Lower leg skin (tissue), 4 donors: ENCODE data around the gene MNT. TPM values are rescaled to one million over a fixed set of nuclear protein-coding genes. Genes with fewer than 3 reads are reported as not detected.

Experiments used
- DNase-seq, 2 donors: peaks; one replicate each; pipeline ENCODE4 v3.0.0-alpha.2; 2019; ENCODE audit warnings: low spot score in 2 of 2
- H3K4me3 ChIP-seq: fragments of 200-600 bp; sonication (generic); 2 replicates; pipeline ENCODE4 v1.5.1; 2017; ENCODE audit warnings: mild to moderate bottlenecking, low read depth; ENCODE audit not compliant: poor library complexity, severe bottlenecking
- CTCF ChIP-seq, 3 donors: fragments of 450-650 bp; IDR thresholded peaks; one replicate each; pipeline ENCODE4 v1.5.1; 2016; ENCODE audit warnings: antibody characterized with exemption in 3 of 3, mild to moderate bottlenecking in 3 of 3, moderate library complexity in 2 of 3
- POLR2A ChIP-seq, 2 donors: fragments of 450-650 bp; IDR thresholded peaks; one replicate each; pipeline ENCODE4 v1.6.1; 2016 to 2017; ENCODE audit warnings: antibody characterized with exemption in 2 of 2, mild to moderate bottlenecking in 1 of 2, moderate library complexity in 1 of 2
- WGBS, 2 donors: methylation state at CpG; one replicate each; pipeline ENCODE4 v1.1.5; 2018; 5-methylcytosine and 5-hydroxymethylcytosine counted together
- intact Hi-C: fragments of 100-400 bp; cut with DNase I; formaldehyde crosslinking; loops from one replicate; pipeline ENCODE4 v1.15.0; 2023; ENCODE audit warnings: low total_unique reads
- total RNA-seq, 4 donors: library from RNA; depleted of rRNA; stranded (reverse); fragments of >200 nt; gene quantifications; one replicate each; pipeline ENCODE4 v1.1.0, GENCODE V29; 2016

The MNT gene
- total RNA-seq, 4 donors from 2014 or later: 10.3 to 28.6 (median 15.4) TPM

GRCh38 chr17:2393954-2394749 lies 6.7 kb downstream of the MNT start:
- intact Hi-C loops: no loop called here
- DNase-seq: peak in 1 of 2 donors; percentile 89
- 22 to 32% methylated on average over 23 to 52 of the region's 53 CpGs for WGBS, 2 donors
- TF ChIP-seq POLR2A (IDR thresholded peaks at IDR 0.05) (no peak), CTCF (IDR thresholded peaks at IDR 0.05) (no peak)
- H3K4me3 ChIP-seq: no peak overlapping the region

GRCh38 chr17:2393174-2393953 lies 7.5 kb downstream of the MNT start:
- peak overlapping the region; percentile 52 for H3K4me3 ChIP-seq
- intact Hi-C loops: no loop called here
- 0% methylated on average over 32 to 43 of the region's 99 CpGs for WGBS, 2 donors
- DNase-seq: peak; percentile 76 to 97
- TF ChIP-seq POLR2A (IDR thresholded peaks at IDR 0.05): no peak
- no peak for TF ChIP-seq CTCF (IDR thresholded peaks at IDR 0.05)

- intact Hi-C loops: no loop called here
- TF ChIP-seq CTCF (IDR thresholded peaks at IDR 0.05): no peak
- peak in 1 of 2 donors; percentile 18 for TF ChIP-seq POLR2A (IDR thresholded peaks at IDR 0.05)
- 0 to 3% methylated on average over 17 to 72 of the region's 83 CpGs for WGBS, 2 donors
- peak overlapping the region; percentile 52 for H3K4me3 ChIP-seq
- DNase-seq: peak; percentile 91 to 99
Observed at GRCh38 chr17:2392252-2393173, 8.3 kb downstream of the MNT start.

- H3K4me3 ChIP-seq: no peak overlapping the region
- TF ChIP-seq POLR2A (IDR thresholded peaks at IDR 0.05) (no peak), CTCF (IDR thresholded peaks at IDR 0.05) (no peak)
- intact Hi-C loops: no loop called here
- 61 to 63% methylated on average over 18 of the region's 18 CpGs for WGBS, 2 donors
- DNase-seq: no peak
Observed at GRCh38 chr17:2391597-2392251, 9.1 kb downstream of the MNT start.
